ENCODE measurements around the gene LGR6.

Gene LGR6

DNA sequence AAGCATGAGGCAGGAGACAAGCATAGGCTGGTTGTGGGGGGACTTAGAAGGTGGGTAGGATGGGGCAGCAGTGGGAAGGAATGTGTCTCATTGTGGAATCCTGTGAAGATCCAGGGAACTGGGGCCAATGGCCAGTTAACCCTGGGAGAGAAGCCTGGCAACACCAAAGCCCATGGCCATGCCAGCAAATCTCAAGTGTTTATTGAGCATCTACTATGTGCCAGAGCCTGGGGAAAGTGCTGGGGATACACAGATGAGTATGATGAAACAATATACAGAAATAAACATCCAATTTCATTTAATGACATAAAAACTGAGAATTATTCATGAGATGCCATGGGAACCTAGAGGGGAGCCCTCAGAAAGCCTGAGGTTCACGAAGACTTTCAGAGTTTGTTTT lies 17.4 kb downstream of the LGR6 start:
- WGBS (ENCODE audit: extremely low coverage, insufficient coverage, insufficient read length) = no CpG with 5 or more reads among the region's 1 CpG
- H3K4ac ChIP-seq (ENCODE audit: low read depth, low read length) = no peak overlapping the region
- DNase-seq = no peak

DNA sequence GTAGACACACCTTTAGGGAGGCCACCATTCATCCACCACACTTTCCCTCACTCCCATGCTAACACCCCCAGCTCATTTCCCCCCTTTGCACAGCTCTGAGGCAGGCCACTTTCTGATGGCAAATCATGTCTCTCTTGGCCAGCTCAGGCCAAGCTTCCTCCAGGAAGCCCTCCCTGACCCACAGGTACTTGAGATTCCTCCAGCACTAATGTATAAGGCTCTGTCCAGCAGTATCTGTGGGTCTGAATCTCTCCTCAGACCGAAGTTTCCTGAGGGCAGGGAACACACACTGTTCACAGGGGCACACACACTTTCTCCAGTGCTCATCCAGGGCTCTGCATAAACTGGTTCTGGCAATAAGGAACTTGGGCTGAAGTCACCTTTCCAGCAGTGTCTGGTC lies 19.2 kb downstream of the LGR6 start:
- H3K4me2 ChIP-seq (ENCODE audit: low read length) = no peak overlapping the region
- no peaks in the 10 kb centered on the region for H3K79me1 ChIP-seq (ENCODE audit: low read length)
- H3K4me3 ChIP-seq (ENCODE audit: low read depth, low read length) = peak overlapping the region; percentile 2
- no peak overlapping the region for H3K4ac ChIP-seq (ENCODE audit: low read depth, low read length)
- H2AFZ ChIP-seq (ENCODE audit: insufficient read depth, low read length, poor library complexity) = no peak overlapping the region
- no peak overlapping the region for H2BK120ac ChIP-seq (ENCODE audit: insufficient read depth, low read length, poor library complexity)
- no CpG with 5 or more reads among the region's 1 CpG for WGBS (ENCODE audit: extremely low coverage, insufficient coverage, insufficient read length)
- H3K9ac ChIP-seq (ENCODE audit: low read length) = no peak overlapping the region
- no peaks in the 10 kb centered on the region for H3K79me2 ChIP-seq (ENCODE audit: control insufficient read depth, insufficient read depth, low read length, poor library complexity)
- H3K18ac ChIP-seq (ENCODE audit: low read length) = no peak overlapping the region
- H4K8ac ChIP-seq (ENCODE audit: low read depth, low read length) = no peak overlapping the region
- H3K9me3 ChIP-seq (ENCODE audit: insufficient read depth, low read depth, low read length) = peaks cover 3% of the 10 kb centered on the region
- H3K23ac ChIP-seq (ENCODE audit: low read length) = no peak overlapping the region
- H2BK5ac ChIP-seq (ENCODE audit: low read depth, low read length, poor library complexity) = no peak overlapping the region
- peaks cover 23% of the 10 kb centered on the region for H3K27me3 ChIP-seq (ENCODE audit: insufficient read depth, low read length)
- H4K12ac ChIP-seq (ENCODE audit: low read depth, low read length) = no peak overlapping the region
- H3K27ac ChIP-seq (ENCODE audit: low read depth, low read length) = no peak overlapping the region
- no peak overlapping the region for H3K14ac ChIP-seq (ENCODE audit: low read length)
- H2AK5ac ChIP-seq (ENCODE audit: low read length) = no peak overlapping the region
- H3K4me1 ChIP-seq (ENCODE audit: control insufficient read depth in 1 of 2, insufficient read depth in 2 of 2, low read length in 2 of 2) = peaks cover 0 to 5% of the 10 kb centered on the region in 2 experiments
- DNase-seq = no peak
- no peak overlapping the region for H2BK12ac ChIP-seq (ENCODE audit: low read length)
- no peaks in the 10 kb centered on the region for H3K36me3 ChIP-seq (ENCODE audit: control insufficient read depth in 1 of 2, insufficient read depth in 2 of 2, low read length in 2 of 2)
- H4K91ac ChIP-seq (ENCODE audit: low read depth, low read length) = no peak overlapping the region

More for the DNA sequence above, 17.4 kb downstream of the LGR6 start:
- no peak overlapping the region for H3K27ac ChIP-seq (ENCODE audit: low read depth, low read length)
- H3K23ac ChIP-seq (ENCODE audit: low read length) = no peak overlapping the region
- H2AFZ ChIP-seq (ENCODE audit: insufficient read depth, low read length, poor library complexity) = no peak overlapping the region
- no peak overlapping the region for H2BK12ac ChIP-seq (ENCODE audit: low read length)
- H4K91ac ChIP-seq (ENCODE audit: low read depth, low read length) = no peak overlapping the region
- no peak overlapping the region for H3K9ac ChIP-seq (ENCODE audit: low read length)
- H4K8ac ChIP-seq (ENCODE audit: low read depth, low read length) = no peak overlapping the region
- H2BK5ac ChIP-seq (ENCODE audit: low read depth, low read length, poor library complexity) = no peak overlapping the region
- no peak overlapping the region for H2AK5ac ChIP-seq (ENCODE audit: low read length)
- H3K18ac ChIP-seq (ENCODE audit: low read length) = no peak overlapping the region
- H3K9me3 ChIP-seq (ENCODE audit: insufficient read depth, low read depth, low read length) = peaks cover 5% of the 10 kb centered on the region
- H2BK120ac ChIP-seq (ENCODE audit: insufficient read depth, low read length, poor library complexity) = no peak overlapping the region
- no peak overlapping the region for H3K4me3 ChIP-seq (ENCODE audit: low read depth, low read length)
- H4K12ac ChIP-seq (ENCODE audit: low read depth, low read length) = no peak overlapping the region
- H3K14ac ChIP-seq (ENCODE audit: low read length) = no peak overlapping the region
- no peaks in the 10 kb centered on the region for H3K79me1 ChIP-seq (ENCODE audit: low read length)
- no peaks in the 10 kb centered on the region for H3K79me2 ChIP-seq (ENCODE audit: control insufficient read depth, insufficient read depth, low read length, poor library complexity)
- H3K4me1 ChIP-seq (ENCODE audit: control insufficient read depth in 1 of 2, insufficient read depth in 2 of 2, low read length in 2 of 2) = peaks cover 0 to 5% of the 10 kb centered on the region in 2 experiments
- no peak overlapping the region for H3K4me2 ChIP-seq (ENCODE audit: low read length)
- H3K36me3 ChIP-seq (ENCODE audit: control insufficient read depth in 1 of 2, insufficient read depth in 2 of 2, low read length in 2 of 2) = no peaks in the 10 kb centered on the region
- peaks cover 23% of the 10 kb centered on the region for H3K27me3 ChIP-seq (ENCODE audit: insufficient read depth, low read length)

DNA sequence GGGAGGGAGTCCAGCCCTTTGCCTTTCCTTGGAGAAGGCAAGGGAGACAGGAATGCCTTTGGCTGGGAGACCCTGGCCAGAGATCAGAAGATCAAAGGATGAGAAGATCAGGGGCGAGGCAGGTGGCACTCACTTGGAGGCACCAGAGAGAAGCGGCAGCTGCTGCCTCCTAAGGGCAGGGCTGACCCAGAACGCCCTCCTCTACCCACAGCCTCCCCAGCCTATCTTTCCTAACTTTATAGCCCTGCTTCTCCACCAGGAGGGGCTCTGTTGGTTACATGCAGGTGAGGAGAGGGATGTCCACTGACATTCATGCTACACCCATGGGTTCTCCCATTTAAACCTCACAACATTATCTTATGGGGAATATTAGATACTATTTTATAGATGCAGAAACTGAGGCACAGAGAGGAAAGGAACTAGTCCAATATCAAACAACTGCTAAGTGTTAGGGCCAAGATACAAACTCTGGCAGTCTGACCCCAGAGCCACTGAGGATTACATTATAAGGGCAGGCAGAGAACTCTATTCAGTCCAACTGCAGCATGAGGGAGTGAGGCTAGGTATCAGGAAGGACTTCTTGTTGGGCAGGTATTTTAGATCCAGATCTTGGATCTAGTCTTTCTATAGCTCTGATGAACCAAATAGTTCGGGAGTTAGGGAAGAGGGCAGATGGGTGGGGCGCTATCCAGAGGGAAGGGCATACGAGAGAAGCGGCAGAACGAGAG lies 19.9 kb downstream of the LGR6 start:
- H2BK120ac ChIP-seq (ENCODE audit: insufficient read depth, low read length, poor library complexity) = no peak overlapping the region
- no CpG with 5 or more reads among the region's 8 CpGs for WGBS (ENCODE audit: extremely low coverage, insufficient coverage, insufficient read length)
- H3K9me3 ChIP-seq (ENCODE audit: insufficient read depth, low read depth, low read length) = peaks cover 3% of the 10 kb centered on the region
- H3K14ac ChIP-seq (ENCODE audit: low read length) = no peak overlapping the region
- no peak overlapping the region for H3K23ac ChIP-seq (ENCODE audit: low read length)
- DNase-seq = no peak
- H2AFZ ChIP-seq (ENCODE audit: insufficient read depth, low read length, poor library complexity) = peak overlapping the region; percentile 67
- H2BK5ac ChIP-seq (ENCODE audit: low read depth, low read length, poor library complexity) = no peak overlapping the region
- H3K36me3 ChIP-seq (ENCODE audit: control insufficient read depth in 1 of 2, insufficient read depth in 2 of 2, low read length in 2 of 2) = no peaks in the 10 kb centered on the region
- no peak overlapping the region for H3K18ac ChIP-seq (ENCODE audit: low read length)
- peak overlapping the region; percentile 42 for H3K4me3 ChIP-seq (ENCODE audit: low read depth, low read length)
- H4K91ac ChIP-seq (ENCODE audit: low read depth, low read length) = no peak overlapping the region
- peak overlapping the region; percentile 74 for H3K4me2 ChIP-seq (ENCODE audit: low read length)
- H3K9ac ChIP-seq (ENCODE audit: low read length) = no peak overlapping the region
- peak overlapping the region; percentile 17 for H2BK12ac ChIP-seq (ENCODE audit: low read length)
- peaks cover 0 to 5% of the 10 kb centered on the region in 2 experiments for H3K4me1 ChIP-seq (ENCODE audit: control insufficient read depth in 1 of 2, insufficient read depth in 2 of 2, low read length in 2 of 2)
- no peak overlapping the region for H4K12ac ChIP-seq (ENCODE audit: low read depth, low read length)
- peak overlapping the region; percentile 39 for H4K8ac ChIP-seq (ENCODE audit: low read depth, low read length)
- H3K79me2 ChIP-seq (ENCODE audit: control insufficient read depth, insufficient read depth, low read length, poor library complexity) = no peaks in the 10 kb centered on the region
- no peak overlapping the region for H3K27ac ChIP-seq (ENCODE audit: low read depth, low read length)
- no peak overlapping the region for H2AK5ac ChIP-seq (ENCODE audit: low read length)
- H3K79me1 ChIP-seq (ENCODE audit: low read length) = no peaks in the 10 kb centered on the region
- H3K27me3 ChIP-seq (ENCODE audit: insufficient read depth, low read length) = peaks cover 23% of the 10 kb centered on the region
- H3K4ac ChIP-seq (ENCODE audit: low read depth, low read length) = no peak overlapping the region

DNA sequence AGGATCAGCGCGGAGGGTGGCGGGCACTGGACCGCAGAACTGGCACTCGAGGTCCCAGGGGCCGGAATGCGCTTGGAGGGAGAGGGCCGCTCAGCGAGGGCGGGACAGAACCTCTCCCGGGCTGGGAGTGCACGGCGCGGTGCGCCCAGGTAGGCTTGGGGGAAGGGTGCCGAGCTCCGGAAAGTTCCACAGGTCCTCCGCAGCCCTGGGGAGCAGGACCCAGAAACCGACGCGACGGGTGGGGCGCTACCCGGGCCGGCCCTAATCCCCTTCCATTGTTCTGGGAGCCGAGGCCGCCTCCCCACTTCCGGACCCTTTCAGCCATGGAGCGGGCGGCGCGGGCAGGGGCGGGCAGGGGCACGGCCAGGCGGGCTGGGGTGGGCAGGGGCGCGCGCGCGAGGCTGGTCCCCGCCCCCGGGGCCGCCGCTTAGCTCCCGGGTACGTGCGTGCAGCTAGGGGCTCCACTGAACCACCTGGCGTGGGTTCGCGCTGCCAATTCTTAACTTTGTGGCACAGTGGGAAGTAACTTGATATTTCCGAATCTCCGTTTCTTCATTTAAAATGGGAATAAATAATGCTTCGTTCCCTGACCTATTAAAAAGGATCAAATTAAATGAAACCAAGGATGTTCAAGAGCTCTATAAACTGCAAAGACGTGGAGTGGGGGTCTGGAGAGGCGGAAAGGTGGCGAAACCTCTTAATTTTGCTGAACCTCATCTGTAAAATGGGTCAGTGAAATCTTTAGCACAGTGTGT lies 20.7 kb downstream of the LGR6 start:
- WGBS (ENCODE audit: extremely low coverage, insufficient coverage, insufficient read length) = no CpG with 5 or more reads among the region's 56 CpGs
- Histone ChIP-seq H3K14ac (ENCODE audit: low read length) (no peak overlapping the region), H4K8ac (ENCODE audit: low read depth, low read length) (peak overlapping the region; percentile 39), H3K4ac (ENCODE audit: low read depth, low read length) (no peak overlapping the region), H4K12ac (ENCODE audit: low read depth, low read length) (no peak overlapping the region), H3K23ac (ENCODE audit: low read length) (no peak overlapping the region), H3K27me3 (ENCODE audit: insufficient read depth, low read length) (peaks cover 23% of the 10 kb centered on the region), H2AFZ (ENCODE audit: insufficient read depth, low read length, poor library complexity) (peak overlapping the region; percentile 67), H3K36me3 (ENCODE audit: control insufficient read depth in 1 of 2, insufficient read depth in 2 of 2, low read length in 2 of 2) (no peaks in the 10 kb centered on the region), H2BK12ac (ENCODE audit: low read length) (peak overlapping the region; percentile 17), H2BK120ac (ENCODE audit: insufficient read depth, low read length, poor library complexity) (no peak overlapping the region), H3K79me1 (ENCODE audit: low read length) (no peaks in the 10 kb centered on the region), H2BK5ac (ENCODE audit: low read depth, low read length, poor library complexity) (no peak overlapping the region), H3K9me3 (ENCODE audit: insufficient read depth, low read depth, low read length) (peaks cover 3% of the 10 kb centered on the region), H4K91ac (ENCODE audit: low read depth, low read length) (no peak overlapping the region), H3K4me3 (ENCODE audit: low read depth, low read length) (peak overlapping the region; percentile 42), H3K4me1 (ENCODE audit: control insufficient read depth in 1 of 2, insufficient read depth in 2 of 2, low read length in 2 of 2) (peaks cover 0 to 5% of the 10 kb centered on the region in 2 experiments), H3K9ac (ENCODE audit: low read length) (no peak overlapping the region), H2AK5ac (ENCODE audit: low read length) (no peak overlapping the region), H3K27ac (ENCODE audit: low read depth, low read length) (no peak overlapping the region), H3K4me2 (ENCODE audit: low read length) (peak overlapping the region; percentile 74), H3K18ac (ENCODE audit: low read length) (no peak overlapping the region), H3K79me2 (ENCODE audit: control insufficient read depth, insufficient read depth, low read length, poor library complexity) (no peaks in the 10 kb centered on the region)
- DNase-seq = no peak

Data from trophoblast cell (in vitro differentiated cells and primary cell).